H54 (cell line): ENCODE data around the gene TNK1.
"Not testable (repeated sequence)": the region's sequence is repeated elsewhere in the genome, so short reads cannot be mapped to it uniquely, and the experiment has no call there.

Source experiments
- DNase-seq: peaks from one replicate; pipeline ENCODE4 v3.0.0; 2011; ENCODE audit warnings: low spot score, mixed read lengths; ENCODE audit not compliant: insufficient read length
- FAIRE-seq: peaks from 3 replicates; lab custom pipeline; 2011; peaks lifted over from hg19 to GRCh38; lab: Jason Lieb, UNC
- POLR2A ChIP-seq: IDR thresholded peaks from 2 replicates; pipeline ENCODE4 v1.6.1; 2011; ENCODE audit warnings: low read depth, mild to moderate bottlenecking, low read length

The TNK1 gene

GRCh38 chr17:7367083-7367482 is 13.8 kb upstream of the TNK1 start:
- FAIRE-seq (no peak), DNase-seq (no peak)
- no peak for TF ChIP-seq POLR2A

DNA sequence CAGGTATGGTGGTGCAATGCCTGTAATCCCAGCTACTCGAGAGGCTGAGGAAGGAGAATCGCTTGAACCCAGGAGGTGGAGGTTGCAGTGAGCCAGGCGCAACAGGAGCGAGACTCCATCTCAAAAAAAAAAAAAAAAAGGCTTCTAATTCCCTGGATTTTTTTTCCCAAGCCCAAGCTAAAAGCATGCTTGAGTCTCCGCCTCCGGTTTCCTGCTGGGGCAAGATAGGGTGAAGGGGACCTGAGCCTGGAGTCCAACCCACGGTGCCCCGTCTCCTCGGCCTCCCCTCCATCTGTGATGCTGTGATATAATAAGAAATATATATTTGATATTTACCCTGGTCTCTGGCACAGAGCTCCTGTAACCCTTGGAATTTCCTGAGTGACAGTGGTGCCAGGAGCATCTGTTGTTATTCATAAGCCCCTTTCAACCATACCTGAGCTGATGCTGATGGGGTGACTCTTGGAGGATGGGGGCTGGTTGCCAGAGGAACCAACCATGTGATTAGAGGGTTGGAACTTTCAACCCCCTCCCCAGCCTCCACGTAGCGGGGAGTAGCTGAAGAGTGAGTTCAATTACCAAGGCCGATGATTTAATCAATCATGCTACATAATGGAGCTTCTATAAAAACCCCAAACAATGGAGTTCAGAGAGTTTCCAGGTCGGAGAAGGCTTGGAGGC is 12.8 kb upstream of the TNK1 start:
- DNase-seq (no peak), FAIRE-seq (no peak)
- TF ChIP-seq POLR2A = no peak

GRCh38 chr17:7368599-7368994 is 12.3 kb upstream of the TNK1 start:
- DNase-seq, FAIRE-seq: not testable (repeated sequence)

DNA sequence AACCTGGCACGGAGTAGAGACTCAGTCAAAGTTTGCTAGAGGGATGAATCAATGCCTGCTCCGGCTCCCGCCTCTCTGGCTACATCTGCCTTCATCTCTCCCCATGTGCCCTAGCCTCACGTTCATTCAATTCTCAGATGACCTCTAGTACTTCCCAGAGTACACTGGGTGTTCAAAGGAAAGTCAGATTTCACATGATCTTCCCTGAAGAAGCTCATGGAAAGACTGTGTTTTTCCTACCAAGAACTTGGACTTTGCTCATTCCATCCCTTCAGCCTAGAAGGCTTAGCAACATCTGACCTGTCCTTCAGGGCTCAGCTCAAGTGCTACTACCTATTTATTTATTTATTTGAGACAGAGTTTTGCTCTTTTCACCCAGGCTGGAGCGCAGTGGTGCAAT is 11.1 kb upstream of the TNK1 start:
- DNase-seq (no peak), FAIRE-seq (no peak)
- TF ChIP-seq POLR2A = no peak

DNA sequence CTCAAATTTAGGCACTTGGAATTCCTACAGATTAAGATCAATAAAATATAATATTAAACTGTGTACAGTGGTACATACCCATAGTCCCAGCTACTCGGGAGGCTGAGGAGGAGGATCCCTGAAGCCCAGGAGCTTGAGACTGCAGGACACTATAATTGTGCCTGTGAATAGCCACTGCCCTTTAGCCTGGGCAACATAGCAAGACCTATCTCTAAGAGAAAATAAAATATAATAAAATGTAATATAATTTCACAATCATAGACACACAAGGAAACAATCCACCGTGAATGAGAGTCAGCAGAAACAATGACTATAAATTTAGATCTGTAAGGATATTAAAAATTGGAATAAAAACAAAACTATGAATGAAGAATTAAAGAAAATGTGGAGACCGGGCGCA is 10.0 kb upstream of the TNK1 start:
- TF ChIP-seq POLR2A = no peak
- DNase-seq = no peak
- no peak for FAIRE-seq

GRCh38 chr17:7374353-7374752 is 6.5 kb upstream of the TNK1 start:
- FAIRE-seq = no peak
- no peak for DNase-seq
- TF ChIP-seq POLR2A = no peak

DNA sequence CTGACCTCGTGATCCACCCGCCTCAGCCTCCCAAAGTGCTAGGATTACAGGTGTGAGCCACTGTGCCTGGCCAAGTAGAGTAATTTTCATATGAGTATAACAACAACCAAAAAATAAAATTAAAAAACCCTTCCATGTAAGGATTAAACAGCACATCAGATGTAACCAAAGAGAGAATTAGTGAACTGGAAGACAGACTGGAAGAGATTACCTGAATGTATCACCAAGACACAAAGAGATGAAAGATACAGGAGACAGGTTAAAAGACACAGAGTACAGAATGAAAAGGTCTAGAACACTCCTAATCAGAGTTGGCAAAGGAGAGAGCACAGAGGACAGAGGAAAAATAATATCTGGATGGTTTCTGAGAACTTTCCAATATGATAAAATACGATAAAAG is 1.8 kb upstream of the TNK1 start:
- no peak for FAIRE-seq
- no peak for DNase-seq
- TF ChIP-seq POLR2A = no peak

GRCh38 chr17:7380321-7380720 is 568 bp upstream of the TNK1 start:
- no peak for DNase-seq
- no peak for TF ChIP-seq POLR2A
- no peak for FAIRE-seq

GRCh38 chr17:7382901-7383300 is 2.0 kb downstream of the TNK1 start:
- TF ChIP-seq POLR2A = no peak
- no peak for FAIRE-seq
- DNase-seq = no peak

DNA sequence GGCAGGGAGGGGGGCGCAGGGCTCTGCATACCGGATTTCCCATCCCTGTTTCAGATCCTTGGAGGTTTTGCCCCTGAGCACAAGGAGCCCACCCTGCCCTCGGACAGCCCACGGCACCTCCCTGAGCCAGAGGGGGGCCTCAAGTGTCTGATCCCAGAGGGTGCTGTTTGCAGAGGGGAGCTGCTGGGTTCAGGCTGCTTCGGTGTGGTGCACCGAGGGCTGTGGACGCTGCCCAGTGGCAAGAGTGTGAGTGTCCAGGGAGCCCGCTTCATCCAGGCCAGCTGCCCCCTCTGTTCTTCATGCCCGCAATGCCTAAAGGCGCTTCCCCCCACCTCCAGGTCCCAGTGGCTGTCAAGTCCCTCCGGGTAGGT is 2.5 kb downstream of the TNK1 start:
- DNase-seq = no peak
- no peak for TF ChIP-seq POLR2A
- no peak for FAIRE-seq

- FAIRE-seq (no peak), DNase-seq (no peak)
- TF ChIP-seq POLR2A = no peak
Observed at GRCh38 chr17:7383742-7384488, 3.0 kb downstream of the TNK1 start.

GRCh38 chr17:7384489-7385081 is 3.7 kb downstream of the TNK1 start:
- no peak for TF ChIP-seq POLR2A
- DNase-seq (no peak), FAIRE-seq (no peak)

DNA sequence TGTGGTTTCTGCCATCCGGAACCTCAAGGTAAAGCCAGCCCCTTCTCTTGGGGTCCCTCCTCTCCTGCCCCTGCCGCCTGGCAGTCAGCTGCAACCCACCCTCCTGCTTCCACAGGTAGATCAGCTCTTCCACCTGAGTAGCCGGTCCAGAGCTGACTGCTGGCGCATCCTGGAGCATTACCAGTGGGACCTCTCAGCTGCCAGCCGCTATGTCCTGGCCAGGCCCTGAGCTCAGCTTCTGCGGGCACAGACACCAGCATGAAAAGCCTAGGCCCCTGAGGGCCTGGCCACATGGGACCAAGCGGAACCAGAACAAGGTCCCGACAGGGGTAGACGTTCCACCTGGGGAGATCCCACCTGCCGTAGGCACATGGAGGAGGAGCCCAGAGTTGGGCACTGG is 8.0 kb downstream of the TNK1 start:
- TF ChIP-seq POLR2A = no peak
- DNase-seq (no peak), FAIRE-seq (no peak)

GRCh38 chr17:7389924-7390910 is 9.3 kb downstream of the TNK1 start:
- no peak for FAIRE-seq
- no peak for DNase-seq
- TF ChIP-seq POLR2A = no peak

- TF ChIP-seq POLR2A = no peak
- DNase-seq (no peak), FAIRE-seq (no peak)
Observed at GRCh38 chr17:7391307-7391706, 10.4 kb downstream of the TNK1 start.
